Pancreas (tissue), 10 donors: ENCODE data around the gene MCEMP1. TPM values are rescaled to one million over a fixed set of nuclear protein-coding genes. Genes with fewer than 3 reads are reported as not detected.

Source experiments
- ATAC-seq, 4 donors: fragments of 200-7000 bp; cut with Tn5 transposase; one replicate each; pipeline versions ENCODE4 v1.8.0 to v1.9.1; 2020; ENCODE audit warnings: mild to moderate bottlenecking in 4 of 4, moderate library complexity in 4 of 4
- DNase-seq, 6 donors: peaks; one replicate each; pipeline ENCODE4 v3.0.0-alpha.2; 2020
- FAIRE-seq: peaks from 2 replicates; lab custom pipeline; 2012; peaks lifted over from hg19 to GRCh38; lab: Jason Lieb, UNC
- H3K27ac ChIP-seq, 4 donors: fragments of 200-600 bp; sonication (generic); 1 replicate in 3 of 4; 2 replicates in 1 of 4; pipeline versions ENCODE4 v1.5.0 to v1.8.0; 2020
- H3K27me3 ChIP-seq, 4 donors: fragments of 200-600 bp; one replicate each; pipeline ENCODE4 v1.8.0; 2021
- H3K36me3 ChIP-seq, 3 donors: fragments of 200-600 bp; sonication (generic) in 1 of 3; one replicate each; pipeline versions ENCODE4 v1.5.0 to v1.8.0; 2020 to 2021
- H3K4me1 ChIP-seq, 3 donors: fragments of 200-600 bp; one replicate each; pipeline ENCODE4 v1.8.0; 2021
- H3K4me3 ChIP-seq, 4 donors: fragments of 200-600 bp; sonication (generic) in 2 of 4; one replicate each; pipeline versions ENCODE4 v1.5.0 to v1.8.0; 2020 to 2021
- H3K9me3 ChIP-seq, 4 donors: fragments of 200-600 bp; one replicate each; pipeline ENCODE4 v1.8.0; 2021
- WGBS, 2 donors: extraction: QIAGEN DNeasy Blood & Tissue Kit; methylation state at CpG; one replicate each; pipeline ENCODE4 v1.1.7; 2013; 5-methylcytosine and 5-hydroxymethylcytosine counted together
- intact Hi-C, 3 donors: fragments of 100-400 bp; cut with DNase I; formaldehyde crosslinking; loops; one replicate each; pipeline versions ENCODE4 v1.11.1 to v1.14.2; 2022
- polyA plus RNA-seq, 2 donors: library from polyadenylated mRNA; stranded (reverse); fragments of 200-250 nt; gene quantifications; one replicate each; pipeline ENCODE4 v1.2.3, GENCODE V29; 2013
- total RNA-seq, 6 donors: library from RNA; stranded (reverse); fragmentation: NEBNext Ultra II Directional in 4 of 6; extraction: Animal tissue kit (Norgen Biotek cat#: 25700) in 4 of 6; gene quantifications; one replicate each; pipeline versions ENCODE4 v1.2.1 to v1.2.4, GENCODE V29; 2021 to 2023
- TF ChIP-seq, protein P1 (sequence below), 4 donors: fragments of 200-600 bp; sonication (generic) in 3 of 4; IDR thresholded peaks; one replicate each; pipeline versions ENCODE4 v1.5.0 to v1.8.0; 2021; ENCODE audit warnings: antibody characterized with exemption in 4 of 4
- donor health status: healthy with polysubstance abuse.
- donor health status: DM: no; HTN: no; CAD: no; lungs with moderate emphysema.
- donor health status: DM: no; HTN: no; CAD: no.
- donor health status: control.
- donor health status: control.
- donor health status: Bipolar disorder and iron deficiency.
- donor health status: DM: yes; HTN: yes; CAD: no.
- donor health status: DM: no; HTN: no; CAD: no.
- donor health status: DM: no; HTN: no; CAD: no.
- donor health status: DM: yes; HTN: yes; CAD: no.

The MCEMP1 gene
- total and polyA plus RNA-seq, 8 donors = 0.16 to 1.5 (median 0.39) TPM; not detected in 2

DNA sequence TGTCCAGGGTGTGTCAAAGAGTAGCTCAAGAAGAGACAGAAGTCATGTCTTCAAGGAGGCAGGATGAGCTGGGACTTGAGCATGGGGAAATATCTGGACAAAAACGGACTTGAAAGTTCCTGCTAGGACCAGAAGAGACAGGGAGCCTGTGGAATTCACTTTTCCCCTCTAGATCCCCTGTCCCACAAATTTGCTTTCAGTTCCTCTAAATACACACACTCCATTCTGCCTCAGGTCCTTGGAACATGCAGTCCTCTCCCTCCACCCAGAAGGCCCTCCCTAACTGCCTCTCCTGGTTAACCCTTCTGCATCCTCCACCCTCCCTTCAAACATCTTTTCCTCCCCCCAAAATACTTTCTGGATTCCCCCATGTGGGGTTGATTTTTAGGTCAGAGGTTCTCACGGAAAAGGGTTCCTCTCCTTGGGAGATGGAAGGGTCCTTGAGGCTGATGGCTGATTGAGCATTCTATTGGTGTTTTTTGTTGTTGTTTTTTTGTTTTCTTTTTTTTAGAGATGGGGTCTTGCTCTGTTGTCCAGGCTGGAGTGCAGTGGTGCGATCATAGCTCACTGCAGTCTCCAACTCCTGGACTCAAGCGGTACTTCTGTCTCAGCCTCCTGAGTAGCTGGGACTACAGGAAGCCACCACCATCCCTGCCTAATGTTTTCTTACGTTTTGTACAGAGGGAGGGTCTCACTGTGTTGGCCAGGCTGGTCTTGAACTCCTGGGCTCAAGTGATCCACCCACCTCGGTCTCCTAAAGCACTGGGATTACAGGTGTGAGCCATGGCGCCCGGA is 14.9 kb upstream of the MCEMP1 start:
- Histone ChIP-seq H3K27ac (no peak overlapping the region), H3K27me3 (no peaks in the 10 kb centered on the region), H3K9me3 (no peaks in the 10 kb centered on the region), H3K36me3 (no peaks in the 10 kb centered on the region), H3K4me1 (no peaks in the 10 kb centered on the region), H3K4me3 (no peak overlapping the region)
- TF ChIP-seq, protein P1, sequence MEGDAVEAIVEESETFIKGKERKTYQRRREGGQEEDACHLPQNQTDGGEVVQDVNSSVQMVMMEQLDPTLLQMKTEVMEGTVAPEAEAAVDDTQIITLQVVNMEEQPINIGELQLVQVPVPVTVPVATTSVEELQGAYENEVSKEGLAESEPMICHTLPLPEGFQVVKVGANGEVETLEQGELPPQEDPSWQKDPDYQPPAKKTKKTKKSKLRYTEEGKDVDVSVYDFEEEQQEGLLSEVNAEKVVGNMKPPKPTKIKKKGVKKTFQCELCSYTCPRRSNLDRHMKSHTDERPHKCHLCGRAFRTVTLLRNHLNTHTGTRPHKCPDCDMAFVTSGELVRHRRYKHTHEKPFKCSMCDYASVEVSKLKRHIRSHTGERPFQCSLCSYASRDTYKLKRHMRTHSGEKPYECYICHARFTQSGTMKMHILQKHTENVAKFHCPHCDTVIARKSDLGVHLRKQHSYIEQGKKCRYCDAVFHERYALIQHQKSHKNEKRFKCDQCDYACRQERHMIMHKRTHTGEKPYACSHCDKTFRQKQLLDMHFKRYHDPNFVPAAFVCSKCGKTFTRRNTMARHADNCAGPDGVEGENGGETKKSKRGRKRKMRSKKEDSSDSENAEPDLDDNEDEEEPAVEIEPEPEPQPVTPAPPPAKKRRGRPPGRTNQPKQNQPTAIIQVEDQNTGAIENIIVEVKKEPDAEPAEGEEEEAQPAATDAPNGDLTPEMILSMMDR (IDR thresholded peaks at IDR 0.05) = no peak
- intact Hi-C loops = no loop called here
- ATAC-seq (no peak), DNase-seq (no peak), FAIRE-seq (no peak)
- WGBS, 2 donors = 57 to 69% methylated on average over 8 of the region's 8 CpGs

DNA sequence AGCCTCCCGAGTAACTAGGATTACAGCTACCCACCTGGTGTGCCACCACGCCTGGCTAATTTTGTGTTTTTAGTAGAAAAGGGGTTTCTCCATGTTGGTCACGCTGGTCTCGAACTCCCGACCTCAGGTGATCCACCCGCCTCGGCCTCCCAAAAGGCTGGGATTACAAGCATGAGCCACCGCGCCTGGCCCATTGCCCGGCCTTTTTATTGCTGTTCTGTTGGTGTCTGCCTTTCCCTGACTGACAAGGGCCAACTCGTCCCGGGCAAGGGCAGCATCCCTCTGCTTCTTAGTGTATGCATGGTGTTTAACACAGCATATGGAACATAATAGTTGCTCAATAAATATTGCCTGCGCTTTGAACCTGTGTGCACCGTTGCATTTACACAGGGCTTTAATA is 14.2 kb upstream of the MCEMP1 start:
- no peak for DNase-seq
- TF ChIP-seq, protein P1 (IDR thresholded peaks at IDR 0.05) = no peak
- no peaks in the 10 kb centered on the region for H3K4me1 ChIP-seq
- WGBS, 2 donors = 69 to 73% methylated on average over 14 of the region's 14 CpGs
- no peak overlapping the region for H3K27ac ChIP-seq
- no peaks in the 10 kb centered on the region for H3K27me3 ChIP-seq
- intact Hi-C loops = no loop called here
- no peaks in the 10 kb centered on the region for H3K36me3 ChIP-seq
- ATAC-seq = no peak
- no peaks in the 10 kb centered on the region for H3K9me3 ChIP-seq
- no peak for FAIRE-seq
- H3K4me3 ChIP-seq = no peak overlapping the region

DNA sequence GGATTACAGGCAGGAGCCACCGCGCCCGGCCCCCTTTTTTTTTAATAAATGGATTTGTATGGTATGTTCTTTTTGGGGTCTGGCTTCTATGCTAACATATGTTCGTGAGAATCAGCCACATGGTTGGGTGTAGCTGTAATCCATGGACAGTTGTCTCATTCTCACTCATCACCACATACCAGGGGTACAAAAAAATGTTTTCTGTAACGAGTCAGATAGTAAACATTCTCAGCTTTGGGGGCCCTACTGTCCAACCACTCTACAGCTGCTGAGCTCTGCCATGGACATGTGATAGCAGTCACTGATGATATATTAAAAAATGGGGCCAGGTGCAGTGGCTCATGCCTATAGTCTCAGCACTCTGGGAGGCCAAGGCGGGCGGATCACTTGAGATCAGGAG is 13.2 kb upstream of the MCEMP1 start:
- no peak for ATAC-seq
- Histone ChIP-seq H3K9me3 (no peaks in the 10 kb centered on the region), H3K36me3 (no peaks in the 10 kb centered on the region), H3K27me3 (no peaks in the 10 kb centered on the region), H3K27ac (no peak overlapping the region), H3K4me3 (no peak overlapping the region), H3K4me1 (no peaks in the 10 kb centered on the region)
- intact Hi-C loops = no loop called here
- FAIRE-seq = no peak
- TF ChIP-seq, protein P1 (IDR thresholded peaks at IDR 0.05) = no peak
- 58 to 72% methylated on average over 7 of the region's 7 CpGs for WGBS, 2 donors
- DNase-seq = no peak

DNA sequence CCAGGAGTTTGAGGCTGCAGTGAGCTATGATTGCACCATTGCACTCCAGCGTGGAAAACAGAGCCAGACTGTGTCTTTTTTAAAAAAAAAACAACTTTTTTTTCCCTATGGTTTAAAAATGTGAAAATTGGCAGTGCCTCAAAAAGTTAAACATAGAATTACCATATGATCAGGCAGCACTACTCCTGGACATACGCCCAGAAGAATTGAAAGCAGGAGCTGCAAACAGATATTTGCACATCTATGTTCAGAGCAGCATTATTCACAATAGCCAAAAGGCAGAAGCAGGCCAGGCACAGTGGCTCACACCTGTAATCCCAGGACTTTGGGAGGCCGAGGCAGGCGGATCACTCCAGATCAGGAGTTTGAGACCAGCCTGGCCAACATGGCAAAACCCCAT is 11.8 kb upstream of the MCEMP1 start:
- DNase-seq (no peak), ATAC-seq (no peak), FAIRE-seq (no peak)
- no peaks in the 10 kb centered on the region for H3K36me3 ChIP-seq
- H3K4me1 ChIP-seq = no peaks in the 10 kb centered on the region
- no peak overlapping the region for H3K4me3 ChIP-seq
- H3K27me3 ChIP-seq = no peaks in the 10 kb centered on the region
- WGBS, 2 donors = 32 to 47% methylated on average over 4 of the region's 4 CpGs
- intact Hi-C loops = no loop called here
- H3K9me3 ChIP-seq = no peaks in the 10 kb centered on the region
- no peak overlapping the region for H3K27ac ChIP-seq
- TF ChIP-seq, protein P1 (IDR thresholded peaks at IDR 0.05) = no peak

DNA sequence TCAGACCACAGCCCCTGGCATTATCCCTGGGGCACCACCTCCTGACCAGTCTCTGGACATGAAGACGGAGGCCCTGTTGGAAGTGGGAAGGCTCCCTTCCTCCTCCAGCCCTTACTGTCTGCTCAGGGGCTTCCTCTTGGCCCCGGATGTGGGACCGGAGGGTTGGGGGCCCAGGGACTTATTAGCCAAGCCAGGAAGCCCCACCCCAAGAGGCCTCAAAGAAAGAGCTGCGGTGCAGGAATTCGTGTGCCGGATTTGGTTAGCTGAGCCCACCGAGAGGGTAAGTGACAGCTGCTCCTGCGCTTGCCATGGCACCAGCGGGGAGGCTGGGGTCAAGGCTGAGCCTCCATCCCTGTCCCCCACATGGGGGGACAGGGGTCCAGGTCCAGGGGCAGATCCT is 8.0 kb upstream of the MCEMP1 start, which contains the start of gene RETN:
RETN (plus strand) TSS at position 208 of the 400 bp plus-strand sequence. CDS start 278 bp downstream, outside the sequence.
- no peaks in the 10 kb centered on the region for H3K9me3 ChIP-seq
- intact Hi-C loops = no loop called here
- peaks cover 0 to 6% (median 0%) of the 10 kb centered on the region in 4 donors for H3K27me3 ChIP-seq
- FAIRE-seq (no peak), ATAC-seq (no peak), DNase-seq (no peak)
- no peak within 1 kb of the TSS for H3K4me3 ChIP-seq
- no peaks in the 10 kb centered on the region for H3K4me1 ChIP-seq
- no peak within 1 kb of the TSS for H3K27ac ChIP-seq
- H3K36me3 ChIP-seq = no peaks in the 10 kb centered on the region
- TF ChIP-seq, protein P1 (IDR thresholded peaks at IDR 0.05) = no peak
- 52 to 77% methylated on average over 9 of the region's 9 CpGs for WGBS, 2 donors
